ENCODE measurements around the gene NLGN3.

Gene NLGN3

DNA sequence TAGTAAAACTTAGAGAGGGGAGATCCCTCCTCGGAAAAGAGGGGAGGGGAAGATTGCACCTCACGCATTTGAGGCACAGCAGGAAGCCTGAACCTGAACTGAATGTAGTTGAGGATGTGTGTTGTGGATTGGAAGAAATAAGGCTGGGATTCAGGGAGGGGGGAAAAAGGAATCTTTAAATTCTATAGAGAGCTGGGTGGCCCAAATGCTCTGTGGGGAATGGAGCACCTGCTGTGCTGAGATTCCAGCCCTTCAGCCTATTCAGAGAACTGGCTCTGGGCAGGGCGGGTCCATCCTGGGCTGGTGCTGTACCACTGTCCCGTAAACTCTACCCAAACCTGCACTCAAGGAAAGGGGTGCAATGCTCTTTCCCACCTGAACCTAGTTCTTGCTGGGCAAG, 44.9 kb upstream of the NLGN3 start:
- no peak overlapping the region for H3K4me3 ChIP-seq (ENCODE audit: low read depth, low read length)
- DNase-seq (ENCODE audit: low read depth) = no peak
- TF ChIP-seq CTCF (conservative IDR thresholded peaks at IDR 0.05; ENCODE audit: low read depth, low read length) = no peak

GRCh38 chrX:71100581-71101505, 43.8 kb upstream of the NLGN3 start:
- no peak overlapping the region for H3K4me3 ChIP-seq (ENCODE audit: low read depth, low read length)
- TF ChIP-seq CTCF (conservative IDR thresholded peaks at IDR 0.05; ENCODE audit: low read depth, low read length) = no peak
- no peak for DNase-seq (ENCODE audit: low read depth)

DNA sequence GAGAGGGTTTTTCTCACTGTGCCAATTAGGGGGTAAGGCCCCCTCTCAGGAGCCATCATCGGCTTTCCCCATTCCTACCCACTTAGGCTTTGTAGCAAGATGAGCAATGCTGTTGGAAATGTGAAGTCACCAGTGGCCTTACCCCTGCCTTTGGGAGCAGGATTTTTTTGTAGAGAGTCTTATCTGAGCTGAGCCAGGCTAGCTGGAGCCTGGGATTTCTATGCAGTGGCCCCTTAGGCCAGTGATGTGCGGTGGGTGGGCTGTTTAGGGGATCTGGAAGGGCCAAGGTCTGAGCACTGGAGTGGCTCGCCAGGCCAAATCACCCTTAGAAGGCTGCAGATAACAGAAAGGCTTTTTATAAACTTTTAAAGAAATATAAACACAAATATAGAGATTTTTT, 42.3 kb upstream of the NLGN3 start:
- no peak overlapping the region for H3K4me3 ChIP-seq (ENCODE audit: low read depth, low read length)
- DNase-seq (ENCODE audit: low read depth) = no peak
- no peak for TF ChIP-seq CTCF (conservative IDR thresholded peaks at IDR 0.05; ENCODE audit: low read depth, low read length)

DNA sequence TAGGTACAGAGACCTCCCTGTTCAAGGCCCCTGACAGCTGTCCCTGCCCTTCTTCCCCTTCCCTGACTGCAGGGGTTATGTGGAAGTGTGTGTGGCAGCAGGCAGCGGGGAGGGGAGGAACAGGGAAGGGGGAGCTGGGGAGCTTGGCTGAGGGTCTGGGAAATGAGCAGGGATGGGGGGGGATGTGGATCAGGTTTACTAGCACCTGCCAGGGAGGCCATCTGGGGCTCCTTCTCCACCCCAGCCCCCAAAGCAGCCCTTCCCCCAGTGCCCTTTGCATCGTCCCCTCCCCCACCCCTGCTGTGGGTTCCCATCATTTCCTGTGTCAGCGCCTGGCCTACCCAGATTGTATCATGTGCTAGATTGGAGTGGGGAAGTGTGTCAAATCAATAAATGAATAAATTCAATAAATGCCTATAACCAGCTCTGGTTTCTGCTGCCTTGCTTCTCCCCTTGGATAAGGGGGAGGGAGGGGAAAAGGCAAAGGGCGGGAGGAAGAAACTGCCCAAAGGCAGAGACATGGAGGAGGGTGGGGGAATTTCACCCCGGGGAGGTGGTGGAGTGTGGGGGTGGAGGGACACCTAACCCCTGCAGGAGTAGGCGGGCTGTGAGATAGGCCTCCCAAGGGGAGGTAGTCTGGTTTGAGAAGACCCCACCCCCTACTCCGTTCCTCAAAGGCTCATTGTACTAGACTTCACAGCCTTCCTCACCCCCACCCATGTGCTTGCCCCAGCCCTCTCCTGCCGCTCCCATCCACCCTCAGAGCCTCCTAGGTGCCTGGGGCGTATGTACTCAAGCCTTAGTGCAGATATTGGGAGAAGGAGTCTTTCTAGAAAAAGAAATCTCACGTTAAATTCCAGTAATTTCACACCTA, 41.3 kb upstream of the NLGN3 start:
- H3K4me3 ChIP-seq (ENCODE audit: low read depth, low read length) = no peak overlapping the region
- DNase-seq (ENCODE audit: low read depth) = no peak
- no peak for TF ChIP-seq CTCF (conservative IDR thresholded peaks at IDR 0.05; ENCODE audit: low read depth, low read length)

DNA sequence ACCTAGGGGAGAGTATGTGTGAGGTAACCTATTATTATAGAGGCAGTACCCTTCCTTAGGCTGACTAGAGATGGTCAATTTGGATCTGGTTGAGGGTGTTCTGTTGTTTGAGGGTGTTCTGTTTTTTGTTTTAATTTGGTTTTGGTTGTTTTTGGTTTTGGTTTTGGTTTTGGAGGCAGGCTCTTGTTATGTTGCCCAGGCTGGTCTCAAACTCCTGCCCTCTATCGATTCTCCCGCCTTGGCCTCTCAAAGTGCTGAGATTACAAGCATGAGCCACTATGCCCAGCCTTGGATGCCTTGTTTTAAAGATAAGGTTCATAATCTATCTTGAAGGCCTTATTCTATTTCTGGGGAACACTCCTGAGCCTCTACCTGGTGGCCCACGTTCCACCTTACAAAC, 39.0 kb upstream of the NLGN3 start:
- TF ChIP-seq CTCF (conservative IDR thresholded peaks at IDR 0.05; ENCODE audit: low read depth, low read length) = no peak
- H3K4me3 ChIP-seq (ENCODE audit: low read depth, low read length) = no peak overlapping the region
- DNase-seq (ENCODE audit: low read depth) = no peak

- DNase-seq (ENCODE audit: low read depth) = no peak
- no peak within 1 kb of the TSS for H3K4me3 ChIP-seq (ENCODE audit: low read depth, low read length)
- TF ChIP-seq CTCF (conservative IDR thresholded peaks at IDR 0.05; ENCODE audit: low read depth, low read length) = no peak
Measured at GRCh38 chrX:71106427-71106826, 38.2 kb upstream of the NLGN3 start, which contains the start of gene CXorf65. CXorf65 (minus strand) TSS chrX:71106740; CDS start chrX:71106556, 184 bp downstream.

All from choroid plexus epithelial cell (primary cell).